Stimulated activated CD4-positive, alpha-beta T cell treated with anti-CD3 and anti-CD28 coated beads, Interleukin-1b, Interleukin-23, amount 100 ng/mL, for 1 hour (primary cell): ENCODE data around the gene OR2H2.
A peak's percentile ranks its signal among the peaks of the same experiment; 100 is the strongest.

Experiments used
- DNase-seq, 2 donors: peaks; one replicate each; pipeline ENCODE4 v3.0.0-alpha.2; 2020; ENCODE audit warnings: low read depth in 2 of 2

Gene OR2H2

GRCh38 chr6:29584821-29585220, at the start of gene OR2H2:
OR2H2 (plus strand) TSS chr6:29585121; CDS start chr6:29587945, 2,824 bp downstream.
- no peak for DNase-seq

- DNase-seq, result no peak
Observed at GRCh38 chr6:29537714-29538403, 47.1 kb upstream of the OR2H2 start.

- no peak for DNase-seq
Observed at GRCh38 chr6:29547573-29547972, 37.3 kb upstream of the OR2H2 start.

GRCh38 chr6:29552512-29553051, 32.3 kb upstream of the OR2H2 start:
- no peak for DNase-seq

- DNase-seq, result no peak
Observed at GRCh38 chr6:29553268-29554057, 31.5 kb upstream of the OR2H2 start.

GRCh38 chr6:29554764-29555163, 30.2 kb upstream of the OR2H2 start:
- DNase-seq, result no peak

- DNase-seq, result no peak
Observed at GRCh38 chr6:29557320-29557719, 27.6 kb upstream of the OR2H2 start.

GRCh38 chr6:29558439-29559079, 26.4 kb upstream of the OR2H2 start:
- no peak for DNase-seq

- no peak for DNase-seq
Observed at GRCh38 chr6:29559524-29560287, 25.2 kb upstream of the OR2H2 start, which contains the start of gene UBD. UBD (minus strand) TSS chr6:29559732; CDS start chr6:29559701, 31 bp downstream.

- DNase-seq, result no peak
Observed at GRCh38 chr6:29561091-29561490, 23.8 kb upstream of the OR2H2 start.

- DNase-seq, result no peak
Observed at GRCh38 chr6:29561606-29562181, 23.2 kb upstream of the OR2H2 start.

- DNase-seq, result no peak
Observed at GRCh38 chr6:29563435-29563965, 21.4 kb upstream of the OR2H2 start.

GRCh38 chr6:29564875-29565274, 20.0 kb upstream of the OR2H2 start:
- no peak for DNase-seq

- no peak for DNase-seq
Observed at GRCh38 chr6:29566856-29567255, 18.1 kb upstream of the OR2H2 start.

- DNase-seq, result no peak
Observed at GRCh38 chr6:29567541-29567940, 17.4 kb upstream of the OR2H2 start.

- no peak for DNase-seq
Observed at GRCh38 chr6:29567991-29568390, 16.9 kb upstream of the OR2H2 start.

- DNase-seq, result no peak
Observed at GRCh38 chr6:29576056-29576455, 8.9 kb upstream of the OR2H2 start.

- no peak for DNase-seq
Observed at GRCh38 chr6:29577544-29577943, 7.4 kb upstream of the OR2H2 start.

- peak in 1 of 2 donors; percentile 25 for DNase-seq
Observed at GRCh38 chr6:29589423-29590048, 4.6 kb downstream of the OR2H2 start.

GRCh38 chr6:29590218-29590808, 5.4 kb downstream of the OR2H2 start:
- no peak for DNase-seq
